Non-pigmented ciliary epithelial cell (primary cell): ENCODE results near the gene TUBA1C.

Experiments used
- DNase-seq: peaks from one replicate; pipeline ENCODE4 v3.0.0-alpha.2; 2010; ENCODE audit warnings: low read depth

The TUBA1C gene

DNA sequence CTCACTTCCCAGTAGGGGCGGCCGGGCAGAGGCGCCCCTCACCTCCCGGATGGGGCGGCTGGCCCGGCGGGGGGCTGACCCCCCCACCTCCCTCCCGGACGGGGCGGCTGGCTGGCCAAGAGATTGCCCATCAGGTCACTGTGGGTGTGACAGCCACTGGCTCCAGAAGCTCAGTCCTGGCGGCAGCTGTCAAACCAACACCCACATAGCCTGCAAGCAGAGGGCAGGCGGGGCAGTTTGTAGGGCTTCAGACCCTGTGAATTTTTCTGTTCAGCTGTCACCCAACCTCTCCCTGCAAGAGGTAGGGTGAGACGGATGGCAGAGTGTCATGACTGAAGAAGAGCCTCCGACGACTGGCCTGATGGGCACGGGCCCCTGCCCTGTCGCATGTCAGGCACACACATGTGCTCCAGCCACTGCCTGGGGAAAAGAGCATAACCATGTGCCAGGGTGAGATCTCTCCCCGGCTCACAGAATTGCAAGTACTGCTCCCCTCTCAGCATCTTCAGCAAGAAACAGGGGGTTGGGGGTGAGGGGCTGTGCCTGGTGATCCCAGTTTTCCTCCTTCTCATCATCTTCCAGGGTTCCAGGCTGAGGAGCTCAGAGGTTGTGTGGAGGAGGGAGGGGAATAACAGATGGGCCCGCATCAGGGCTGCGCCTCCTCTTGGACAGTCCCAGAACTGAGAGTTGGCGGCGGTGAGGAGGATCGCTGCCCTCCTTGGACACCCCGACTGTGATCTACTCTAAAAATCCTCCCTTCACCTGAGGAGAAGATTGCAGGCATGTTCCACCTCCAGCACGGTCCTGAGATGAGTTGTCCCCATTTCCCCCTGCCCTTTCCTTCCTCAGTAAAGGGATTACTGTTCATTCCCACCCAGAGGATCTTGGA, 18.9 kb downstream of the TUBA1C start:
- DNase-seq, result no peak

DNA sequence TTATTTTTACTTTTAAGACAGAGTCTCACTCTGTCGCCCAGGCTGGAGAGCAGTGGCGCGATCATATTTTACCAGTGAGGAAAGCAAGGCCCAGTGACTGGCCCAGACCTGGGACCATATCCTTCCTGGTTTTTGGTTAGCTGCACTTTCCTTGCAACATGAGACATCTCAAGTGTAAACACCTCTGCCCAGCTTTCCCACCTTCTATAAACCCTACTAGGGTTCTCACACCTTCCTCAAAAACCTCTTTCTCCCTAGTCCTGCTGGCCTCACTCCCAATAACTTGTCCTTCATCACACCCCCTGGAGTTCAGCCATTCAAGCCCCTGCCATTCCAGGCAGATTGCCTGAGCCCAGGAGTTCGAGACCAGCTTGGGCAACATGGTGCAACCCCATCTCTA, 19.8 kb downstream of the TUBA1C start:
- DNase-seq, result no peak

DNA sequence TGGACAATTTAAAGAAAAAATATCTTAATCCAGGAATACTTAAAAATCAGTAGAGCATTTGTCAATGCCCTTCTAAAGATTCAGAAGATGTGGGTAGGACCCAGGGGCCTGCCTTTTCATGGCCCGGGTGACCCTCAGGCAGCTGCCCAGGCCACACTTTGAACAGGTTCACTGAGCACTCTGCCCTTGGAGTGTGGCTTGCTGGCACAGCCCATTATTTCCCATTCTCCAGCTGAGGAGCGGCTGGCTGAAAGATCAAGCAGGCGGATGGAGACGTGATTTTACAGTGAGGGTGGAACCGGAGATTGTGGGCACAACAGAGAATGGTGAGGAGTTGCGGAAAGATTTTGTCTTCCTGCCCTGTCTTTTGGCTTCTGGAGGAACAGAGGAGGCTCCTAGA, 23.0 kb downstream of the TUBA1C start:
- no peak for DNase-seq

DNA sequence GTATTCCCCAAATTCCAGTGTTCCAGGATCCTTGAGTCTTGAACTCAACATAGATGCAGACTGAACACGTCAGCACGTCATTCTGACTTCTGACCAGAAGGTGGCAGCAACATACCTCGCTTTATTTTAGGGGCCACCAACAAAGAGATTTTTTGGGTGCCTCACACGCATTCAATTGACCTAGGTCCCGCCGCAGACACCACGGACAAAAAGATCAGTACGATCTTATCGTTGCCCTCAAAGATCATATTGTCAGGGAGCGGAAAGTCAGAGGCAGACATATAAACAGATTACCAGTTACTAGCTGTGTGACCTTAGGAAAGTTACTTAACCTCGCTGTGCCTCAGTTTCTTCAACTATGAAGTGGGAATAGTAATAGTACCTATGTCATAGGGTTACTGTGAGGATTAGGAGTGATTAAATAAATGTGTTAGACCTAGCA, 23.6 kb downstream of the TUBA1C start:
- no peak for DNase-seq

DNA sequence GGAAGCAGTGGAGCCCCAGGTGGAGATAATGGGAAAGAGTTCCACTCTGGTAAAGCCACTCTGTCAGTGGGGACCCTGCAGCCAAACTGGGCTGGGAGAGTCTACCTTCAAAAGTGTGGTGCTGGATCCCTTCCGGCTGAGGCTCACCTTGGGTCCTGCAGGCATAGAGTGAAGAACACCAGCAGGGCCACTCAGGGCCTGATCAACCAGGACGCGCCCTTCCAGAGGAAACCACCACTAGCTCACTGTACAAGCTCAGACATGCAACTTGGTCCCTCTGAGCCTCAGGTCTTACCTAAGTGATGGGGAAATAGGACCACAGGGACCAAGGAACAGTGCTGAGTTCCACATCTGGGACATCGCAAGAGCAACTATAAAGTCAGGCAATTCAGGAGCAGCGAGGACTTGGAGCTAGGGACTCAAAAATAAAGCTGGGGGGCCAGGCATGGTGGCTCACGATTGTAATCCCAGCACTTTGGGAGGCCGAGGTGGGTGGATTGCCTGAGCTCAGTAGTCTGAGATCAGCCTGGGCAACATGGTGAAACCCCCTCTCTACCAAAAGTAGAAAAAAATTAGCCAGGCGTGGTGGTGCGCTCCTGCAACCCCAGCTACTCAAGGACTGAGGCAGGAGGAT, 24.2 kb downstream of the TUBA1C start:
- no peak for DNase-seq

DNA sequence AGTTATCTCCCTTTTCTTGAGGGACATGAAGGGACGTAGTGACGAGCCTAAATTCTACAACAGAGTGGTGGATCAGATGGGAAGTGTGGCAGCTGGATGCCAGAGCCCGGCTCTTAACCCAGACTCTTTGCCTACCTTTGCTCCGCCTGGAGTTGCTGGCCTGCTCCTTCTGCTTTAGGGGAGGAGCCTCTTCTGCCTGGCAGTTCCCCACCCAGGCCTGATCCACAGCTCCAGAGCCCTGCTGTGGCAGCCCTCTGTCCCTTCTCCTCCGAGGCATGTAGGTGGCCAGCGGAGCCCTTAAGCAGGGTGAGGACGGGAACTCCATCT, 27.8 kb downstream of the TUBA1C start:
- DNase-seq, result no peak

DNA sequence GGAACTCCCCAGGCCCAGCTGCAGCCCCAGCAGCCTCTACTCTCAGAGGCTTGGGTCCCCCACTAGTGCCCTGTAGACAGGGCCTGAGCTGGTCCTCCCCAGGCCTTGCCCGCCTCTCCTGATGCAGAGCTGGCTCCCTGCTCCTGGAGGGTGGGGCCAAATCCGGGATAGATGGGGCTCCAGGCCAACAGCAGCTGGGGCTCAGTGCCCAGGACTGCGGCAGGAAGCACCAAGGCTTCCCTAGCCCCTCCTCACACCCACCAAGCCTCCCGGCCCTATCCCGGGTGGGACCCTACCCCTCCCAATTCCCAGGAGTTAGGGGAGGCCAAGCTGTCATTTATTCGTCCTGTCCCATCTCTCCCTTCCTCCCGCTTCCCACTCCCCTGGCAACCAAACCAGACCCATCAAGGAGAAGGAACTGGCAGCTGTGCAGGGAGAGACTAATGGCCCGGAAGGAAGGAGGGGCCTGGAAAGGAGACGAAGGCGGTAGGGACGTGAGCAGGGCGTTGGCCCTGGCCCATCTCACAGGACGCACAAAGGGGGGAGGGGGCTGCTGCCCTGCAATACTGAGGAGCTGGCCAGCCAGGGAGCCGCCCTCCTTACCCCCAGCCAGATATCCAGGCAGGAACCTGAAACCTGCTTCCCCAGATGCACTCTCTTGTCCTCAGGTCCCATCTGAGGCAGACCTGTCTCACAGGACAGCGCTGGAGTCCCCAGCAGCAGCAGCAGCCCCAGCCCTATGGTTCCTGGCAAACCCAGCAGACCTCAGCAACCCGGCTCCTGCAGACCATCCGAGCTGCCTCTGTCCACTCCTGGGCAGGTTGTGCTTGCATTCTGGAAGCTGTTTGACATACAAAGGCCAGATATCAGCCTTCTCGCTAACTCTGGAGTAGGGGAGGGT, 28.4 kb downstream of the TUBA1C start:
- DNase-seq, result no peak

DNA sequence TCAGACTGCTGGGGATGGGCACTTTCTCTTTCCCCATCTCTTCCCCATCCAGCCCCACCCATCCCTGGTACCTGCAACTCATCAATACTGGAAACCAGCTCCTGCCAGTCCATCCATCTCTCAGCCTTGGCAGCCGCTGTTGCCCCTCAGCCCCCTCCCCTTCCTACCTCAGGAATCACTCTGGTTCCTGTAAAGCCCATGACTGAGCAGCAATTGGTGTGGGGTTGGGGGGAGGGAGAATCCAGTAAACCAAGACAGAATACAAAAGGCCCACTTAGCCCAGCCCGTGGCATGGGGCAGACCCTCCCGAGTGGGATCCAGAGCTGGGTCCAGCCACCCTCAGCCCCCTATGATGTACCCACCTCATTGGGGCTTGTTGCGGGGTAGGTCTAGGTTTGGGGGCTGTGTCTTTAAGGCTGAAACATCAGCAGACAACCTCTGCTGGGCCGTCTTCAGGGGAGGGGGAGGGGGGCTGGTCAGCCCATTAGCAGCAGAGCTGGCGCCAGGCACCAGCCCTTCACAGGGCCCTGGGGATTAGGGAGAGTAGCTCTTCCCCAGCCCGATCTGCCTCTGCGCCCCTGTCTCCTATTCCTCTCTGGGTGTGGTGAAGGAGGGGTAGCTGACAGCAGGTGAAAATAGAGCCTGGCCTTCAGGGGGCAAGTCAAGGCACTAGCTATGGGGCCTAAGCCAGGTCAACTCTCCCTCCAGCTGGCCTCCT, 29.4 kb downstream of the TUBA1C start:
- DNase-seq, result no peak

DNA sequence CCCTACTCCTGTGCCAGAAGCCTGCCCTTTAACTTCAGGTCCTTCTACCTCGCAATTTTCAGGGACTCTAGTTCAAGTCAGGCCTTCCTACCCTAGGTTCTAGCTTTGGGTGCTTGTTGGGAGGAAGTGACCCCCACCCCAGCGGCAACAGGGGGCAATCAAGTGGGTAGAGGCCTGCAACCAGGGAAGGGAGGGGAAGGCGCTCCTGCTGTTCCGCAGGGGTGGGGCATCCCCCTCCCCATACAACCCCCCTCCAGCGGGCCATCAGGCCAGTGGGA, 29.9 kb downstream of the TUBA1C start:
- DNase-seq, result no peak

DNA sequence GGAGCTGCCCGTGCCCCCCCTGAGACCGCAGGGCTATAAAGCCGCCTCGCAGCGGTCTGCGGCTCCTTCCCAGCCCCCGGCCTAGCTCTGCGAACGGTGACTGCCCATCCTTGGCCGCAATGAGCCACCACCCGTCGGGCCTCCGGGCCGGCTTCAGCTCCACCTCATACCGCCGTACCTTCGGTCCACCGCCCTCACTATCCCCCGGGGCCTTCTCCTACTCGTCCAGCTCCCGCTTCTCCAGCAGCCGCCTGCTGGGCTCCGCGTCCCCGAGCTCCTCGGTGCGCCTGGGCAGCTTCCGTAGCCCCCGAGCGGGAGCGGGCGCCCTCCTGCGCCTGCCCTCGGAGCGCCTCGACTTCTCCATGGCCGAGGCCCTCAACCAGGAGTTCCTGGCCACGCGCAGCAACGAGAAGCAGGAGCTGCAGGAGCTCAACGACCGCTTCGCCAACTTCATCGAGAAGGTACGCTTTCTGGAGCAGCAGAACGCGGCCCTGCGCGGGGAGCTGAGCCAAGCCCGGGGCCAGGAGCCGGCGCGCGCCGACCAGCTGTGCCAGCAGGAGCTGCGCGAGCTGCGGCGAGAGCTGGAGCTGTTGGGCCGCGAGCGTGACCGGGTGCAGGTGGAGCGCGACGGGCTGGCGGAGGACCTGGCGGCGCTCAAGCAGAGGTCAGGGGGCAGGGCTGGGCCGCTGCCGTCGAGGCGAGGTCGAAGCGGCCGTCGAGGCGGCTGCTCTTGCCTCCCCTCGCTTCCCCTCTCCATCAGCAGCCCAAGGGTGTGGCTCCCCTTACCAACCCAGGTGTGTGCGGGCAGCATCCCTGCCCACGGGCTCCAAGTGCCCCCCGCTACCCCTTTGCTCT, 30.4 kb downstream of the TUBA1C start, which contains the start of gene PRPH:
TSS of gene PRPH (plus strand) at position 66 of the 855 bp plus-strand sequence. CDS start at position 120, 54 bp downstream.
- DNase-seq, result no peak

DNA sequence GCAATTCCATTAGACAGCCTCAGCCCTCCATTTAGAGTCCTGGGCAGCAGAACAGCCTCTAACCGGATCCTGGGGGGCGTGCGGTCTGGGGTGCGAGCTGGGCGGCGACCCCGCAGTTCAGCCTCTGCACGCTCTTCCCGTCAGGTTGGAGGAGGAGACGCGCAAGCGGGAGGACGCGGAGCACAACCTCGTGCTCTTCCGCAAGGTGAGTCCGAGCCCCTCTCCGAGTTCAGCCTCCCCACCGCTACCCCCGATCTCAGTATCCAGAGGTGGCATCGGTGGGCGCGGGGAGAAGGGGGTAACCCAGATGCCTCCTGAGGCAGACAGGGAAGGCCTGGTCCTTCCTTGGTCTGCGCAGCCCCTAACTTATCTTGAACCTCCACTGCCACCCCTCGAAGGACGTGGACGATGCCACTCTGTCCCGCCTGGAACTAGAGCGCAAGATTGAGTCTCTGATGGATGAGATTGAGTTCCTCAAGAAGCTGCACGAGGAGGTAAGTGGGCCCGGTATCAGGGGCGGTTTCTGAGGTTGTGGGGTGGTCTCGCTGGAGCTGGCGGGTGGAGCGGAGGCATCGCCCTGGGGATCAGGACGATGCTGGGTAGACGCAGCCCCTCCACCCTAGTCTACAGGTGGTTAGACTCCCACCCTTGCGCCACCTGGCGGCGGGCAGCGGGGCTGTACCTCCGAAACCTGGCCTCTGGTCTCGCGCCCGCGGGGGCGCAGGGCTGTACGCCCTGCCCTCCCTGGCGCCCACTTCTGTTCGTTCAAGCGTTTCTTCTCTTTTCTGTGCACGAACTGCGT, 31.4 kb downstream of the TUBA1C start:
- DNase-seq, result no peak

DNA sequence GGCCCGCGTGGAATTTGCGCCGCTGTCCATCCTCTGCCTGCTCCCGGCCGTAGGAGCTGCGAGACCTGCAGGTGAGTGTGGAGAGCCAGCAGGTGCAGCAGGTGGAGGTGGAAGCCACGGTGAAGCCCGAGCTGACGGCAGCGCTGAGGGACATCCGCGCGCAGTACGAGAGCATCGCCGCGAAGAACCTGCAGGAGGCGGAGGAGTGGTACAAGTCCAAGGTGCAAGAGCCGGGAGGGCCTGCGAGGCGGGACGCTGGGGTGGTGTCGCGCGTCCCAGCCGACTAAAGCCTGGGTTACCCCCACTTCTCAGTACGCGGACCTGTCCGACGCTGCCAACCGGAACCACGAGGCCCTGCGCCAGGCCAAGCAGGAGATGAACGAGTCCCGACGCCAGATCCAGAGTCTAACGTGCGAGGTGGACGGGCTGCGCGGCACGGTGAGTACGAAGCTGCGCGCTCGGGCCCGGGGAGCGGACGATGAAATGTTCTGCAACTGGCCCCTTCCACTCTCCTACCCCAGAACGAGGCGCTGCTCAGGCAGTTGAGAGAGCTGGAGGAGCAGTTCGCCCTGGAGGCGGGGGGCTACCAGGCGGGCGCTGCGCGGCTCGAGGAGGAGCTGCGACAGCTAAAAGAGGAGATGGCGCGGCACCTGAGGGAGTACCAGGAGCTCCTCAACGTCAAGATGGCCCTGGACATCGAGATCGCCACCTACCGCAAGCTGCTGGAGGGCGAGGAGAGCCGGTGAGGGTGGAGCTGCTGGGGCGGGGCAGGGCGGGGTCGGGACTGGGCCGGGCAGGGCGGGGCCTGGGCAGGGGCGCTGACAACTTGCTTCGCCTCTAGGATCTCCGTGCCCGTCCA, 32.2 kb downstream of the TUBA1C start:
- DNase-seq, result no peak

DNA sequence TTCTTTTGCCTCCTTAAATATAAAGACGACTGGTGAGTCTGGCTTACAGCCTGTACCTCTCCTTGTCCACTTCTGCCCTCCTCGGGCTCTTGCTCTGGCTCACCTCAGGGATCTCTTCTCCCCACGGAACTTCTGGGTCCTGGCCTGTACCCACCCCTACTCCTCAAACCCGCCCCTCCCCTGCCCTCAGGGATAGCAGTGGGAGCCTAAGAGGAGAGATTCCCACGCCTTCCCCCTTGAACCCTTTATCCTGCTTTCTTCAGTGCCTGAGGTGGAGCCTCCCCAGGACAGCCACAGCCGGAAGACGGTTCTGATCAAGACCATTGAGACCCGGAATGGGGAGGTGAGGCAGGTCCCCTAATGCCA, 32.8 kb downstream of the TUBA1C start:
- no peak for DNase-seq

DNA sequence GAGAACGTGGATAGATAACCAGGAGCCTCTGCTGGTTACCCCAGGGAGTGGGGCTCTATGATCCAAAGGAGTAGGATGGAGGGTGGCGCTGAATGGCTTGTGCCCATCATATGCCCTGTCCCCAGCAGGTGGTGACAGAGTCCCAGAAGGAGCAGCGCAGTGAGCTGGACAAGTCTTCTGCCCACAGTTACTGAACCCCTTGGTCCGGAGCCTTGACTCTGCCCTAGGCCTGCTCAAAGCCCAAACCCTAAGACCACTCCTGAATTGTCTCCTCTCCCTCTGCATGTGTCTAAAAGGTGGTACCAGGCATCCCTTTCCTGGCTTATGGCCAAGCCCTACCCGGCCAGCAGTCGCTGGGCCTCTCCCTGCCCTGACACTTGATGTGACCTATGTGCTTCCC, 33.3 kb downstream of the TUBA1C start:
- DNase-seq, result no peak

DNA sequence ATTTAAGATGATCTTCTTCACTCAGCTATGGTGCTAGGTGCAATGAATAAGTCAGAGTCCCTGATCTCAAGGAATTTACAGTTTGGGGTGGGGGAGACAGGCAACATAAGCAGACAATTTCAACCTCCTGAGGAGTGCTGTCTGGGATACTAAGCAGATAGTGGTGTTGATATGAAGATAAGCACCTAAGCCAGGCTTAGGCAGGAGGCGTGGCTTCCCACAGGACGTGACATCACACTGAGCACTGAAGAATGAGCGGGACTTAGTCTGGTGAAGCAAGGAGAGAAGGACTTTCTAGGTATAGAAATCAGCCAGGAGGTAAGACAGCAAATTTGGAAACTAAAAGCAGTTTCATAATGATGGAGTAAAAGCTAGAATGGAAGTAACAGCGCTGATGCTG, 36.9 kb downstream of the TUBA1C start:
- no peak for DNase-seq

DNA sequence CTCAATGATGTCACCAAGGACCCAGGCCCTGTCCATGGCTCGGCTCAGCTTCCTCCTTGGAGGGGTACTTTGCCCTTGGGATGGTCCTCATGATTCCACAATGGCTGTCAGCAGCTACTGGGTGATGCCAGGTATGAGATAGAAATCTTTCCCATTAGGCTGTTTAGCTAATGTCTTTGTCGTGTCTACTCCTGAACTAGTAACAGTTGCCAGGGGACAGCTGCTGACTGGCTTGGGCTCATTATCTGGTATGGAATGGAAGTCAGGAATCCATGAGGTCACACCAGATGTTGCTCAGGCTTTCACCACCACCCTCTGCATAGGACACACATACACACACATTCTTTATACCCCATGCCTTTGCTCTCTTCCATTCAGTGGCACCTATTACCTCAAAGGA, 39.3 kb downstream of the TUBA1C start:
- no peak for DNase-seq

DNA sequence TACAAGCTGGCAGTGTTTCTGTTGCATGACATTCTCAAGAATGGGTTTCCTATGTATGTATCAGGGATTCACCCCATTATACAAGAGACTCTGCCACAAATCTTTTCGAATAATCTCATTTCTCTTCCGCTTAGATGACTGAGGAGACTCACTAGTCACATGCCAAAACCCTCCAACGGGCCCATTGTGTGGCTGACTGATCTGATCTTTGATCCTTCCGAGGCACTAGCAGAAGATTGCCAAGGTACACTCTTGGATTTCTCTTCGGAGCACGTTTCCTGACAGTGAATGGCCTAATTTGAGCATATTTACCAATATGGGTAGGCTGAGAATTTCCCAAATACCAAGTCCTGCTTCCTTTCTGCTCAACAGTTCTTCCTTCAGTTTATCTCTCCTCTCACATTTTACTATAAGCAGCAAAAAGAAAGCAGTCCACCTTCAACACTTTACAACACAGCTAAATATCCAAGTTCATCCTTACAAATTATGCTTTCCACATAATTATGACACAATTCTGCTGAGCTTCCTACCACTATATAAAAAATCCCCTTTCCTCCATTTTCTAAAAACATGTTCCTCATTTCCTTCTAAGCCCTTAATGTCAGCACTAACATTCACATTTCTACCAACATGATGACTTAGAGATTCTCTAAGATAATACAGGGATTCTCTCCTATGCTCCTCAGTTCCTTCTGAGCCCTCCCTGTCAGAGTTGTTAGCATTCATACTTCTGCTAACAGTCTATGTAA, 41.1 kb downstream of the TUBA1C start:
- no peak for DNase-seq

DNA sequence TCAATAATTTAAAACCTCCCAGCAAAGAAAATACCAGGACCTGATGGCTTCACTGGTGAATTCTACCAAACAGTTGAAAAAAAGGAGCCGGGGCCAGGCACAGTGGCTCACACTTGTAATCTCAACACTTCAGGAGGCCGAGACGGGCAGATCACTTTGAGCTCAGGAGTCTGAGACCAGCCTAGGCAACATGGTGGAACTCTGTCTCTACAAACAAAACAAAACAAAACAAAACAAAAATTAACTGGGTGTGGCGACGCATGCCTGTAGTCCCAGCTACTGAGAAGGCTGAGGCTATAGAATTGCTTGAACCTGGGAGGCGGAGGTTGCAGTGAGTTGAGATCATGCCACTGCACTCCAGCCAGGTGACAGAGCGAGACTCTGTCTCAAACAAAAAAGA, 44.5 kb downstream of the TUBA1C start:
- DNase-seq, result no peak
